Measurements from ENCODE around the gene NLGN1.

The NLGN1 gene

DNA sequence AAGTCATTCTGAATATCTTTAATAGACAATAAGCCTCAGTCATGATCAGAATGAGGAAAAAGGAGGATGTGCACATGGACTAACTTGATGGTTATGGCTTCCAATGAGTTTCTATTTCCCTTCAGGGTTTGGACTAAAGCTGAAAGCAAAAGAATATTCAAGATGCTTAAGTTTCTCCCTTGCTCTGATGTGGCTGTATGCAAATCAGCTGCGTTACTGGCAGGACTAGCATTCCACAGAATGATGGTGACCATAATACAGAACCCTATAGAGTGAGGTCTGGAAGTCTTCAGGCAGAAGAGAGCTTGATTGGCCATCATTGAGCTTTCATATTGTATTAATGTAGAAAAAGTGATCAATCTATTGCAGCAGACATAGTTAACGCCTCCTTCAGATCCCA is 466.0 kb downstream of the NLGN1 start:
- DNase-seq: no peak

- no peak for DNase-seq
Observed at GRCh38 chr3:173865900-173866498, 468.5 kb downstream of the NLGN1 start.

GRCh38 chr3:173869766-173870165 is 472.2 kb downstream of the NLGN1 start:
- no peak for DNase-seq

- DNase-seq: no peak
Observed at GRCh38 chr3:173870976-173871375, 473.4 kb downstream of the NLGN1 start.

DNA sequence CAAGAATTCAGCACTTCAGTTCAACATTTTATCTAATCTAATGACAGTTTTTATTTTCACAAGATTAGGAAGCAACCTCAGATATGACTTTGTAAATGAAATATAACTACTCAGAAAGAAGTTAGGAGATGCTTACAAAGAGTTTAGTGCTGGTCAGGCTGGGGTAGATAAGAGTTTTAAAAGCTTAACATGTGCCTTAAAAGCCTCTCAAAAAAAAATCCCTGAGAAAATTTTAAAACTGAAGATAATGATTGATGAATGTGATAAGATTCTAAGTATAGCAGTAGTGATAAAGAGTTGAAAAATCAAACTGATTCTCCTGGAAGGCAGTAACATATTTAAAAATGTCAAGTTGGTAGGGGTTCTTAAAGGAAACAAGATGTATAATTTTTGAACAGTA is 478.2 kb downstream of the NLGN1 start:
- DNase-seq: no peak

DNA sequence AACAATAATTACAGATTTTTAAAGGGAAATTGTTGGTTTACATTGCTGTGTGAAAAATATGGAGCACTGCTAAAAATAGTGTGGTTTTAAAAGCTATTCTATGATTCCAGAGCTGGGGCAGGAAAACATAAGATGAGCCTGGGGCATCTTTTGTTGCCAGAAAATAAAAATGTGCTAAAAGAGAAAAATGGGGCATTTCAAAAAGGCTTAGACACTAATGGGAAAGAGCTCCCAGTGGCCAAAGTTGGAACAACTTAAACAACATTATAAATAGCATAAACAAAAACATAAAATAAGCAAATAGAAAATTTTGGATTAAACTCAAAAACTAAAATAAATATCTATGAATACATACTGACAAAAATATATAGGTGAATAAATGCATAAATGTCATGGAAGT is 478.9 kb downstream of the NLGN1 start:
- no peak for DNase-seq

DNA sequence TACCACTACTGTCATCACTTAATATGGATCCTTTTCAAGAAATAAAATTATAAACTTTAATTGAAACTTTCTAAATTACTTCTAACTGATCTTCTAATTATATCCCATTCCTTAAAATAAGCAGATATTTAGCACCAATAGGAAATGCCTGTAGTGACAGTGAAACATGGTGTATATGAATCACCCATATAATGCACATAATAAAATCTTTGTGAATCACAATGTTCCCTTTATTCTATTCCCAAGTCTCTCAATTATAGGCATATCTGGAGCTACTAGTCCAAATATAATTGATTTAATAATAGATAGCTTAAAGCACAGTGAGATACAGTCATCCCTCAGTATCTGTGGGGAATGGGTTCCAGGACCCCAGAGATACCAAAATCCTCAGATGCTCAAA is 490.3 kb downstream of the NLGN1 start:
- no peak for DNase-seq

DNA sequence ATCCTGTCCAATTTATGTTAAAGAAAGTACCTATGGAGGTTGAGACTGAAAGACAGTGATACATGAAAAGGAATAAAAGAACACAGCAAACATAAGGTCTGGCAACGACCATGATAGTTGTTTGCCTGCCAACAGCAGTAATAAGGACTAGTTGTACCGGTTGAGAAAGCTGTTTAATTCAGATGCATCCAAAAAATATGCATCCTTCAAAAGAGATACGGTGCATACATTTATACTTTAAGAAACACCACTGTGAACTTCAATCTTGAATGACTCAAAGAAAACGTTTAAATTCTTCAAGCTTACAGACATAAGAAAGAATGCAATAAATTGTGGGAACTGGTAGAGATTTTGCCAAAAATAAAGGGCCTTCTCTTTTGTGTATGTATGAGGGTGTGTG is 492.1 kb downstream of the NLGN1 start:
- DNase-seq: no peak

DNA sequence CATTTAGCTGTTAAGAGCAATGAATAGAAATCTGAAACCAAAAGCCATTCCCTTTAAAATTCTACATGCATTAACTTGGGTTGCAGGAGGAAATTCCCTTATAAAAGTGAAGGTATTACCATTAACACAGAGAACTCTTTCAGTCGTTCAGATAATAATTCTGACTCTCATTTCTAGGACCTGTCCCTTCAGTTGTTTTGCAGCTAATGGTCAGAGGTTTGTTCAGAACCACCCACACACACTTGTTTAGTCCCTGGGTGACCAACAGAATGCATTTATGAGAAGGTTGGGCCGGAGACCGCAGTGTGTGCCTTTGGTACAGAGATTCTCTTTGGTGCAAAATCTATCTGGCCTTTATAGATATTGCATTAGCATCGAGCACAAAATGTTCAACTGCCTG is 492.5 kb downstream of the NLGN1 start:
- DNase-seq: no peak

GRCh38 chr3:173891272-173892100 is 493.9 kb downstream of the NLGN1 start:
- no peak for DNase-seq

- DNase-seq: no peak
Observed at GRCh38 chr3:173892547-173892946, 495.0 kb downstream of the NLGN1 start.

GRCh38 chr3:173893066-173893465 is 495.5 kb downstream of the NLGN1 start:
- no peak for DNase-seq

DNA sequence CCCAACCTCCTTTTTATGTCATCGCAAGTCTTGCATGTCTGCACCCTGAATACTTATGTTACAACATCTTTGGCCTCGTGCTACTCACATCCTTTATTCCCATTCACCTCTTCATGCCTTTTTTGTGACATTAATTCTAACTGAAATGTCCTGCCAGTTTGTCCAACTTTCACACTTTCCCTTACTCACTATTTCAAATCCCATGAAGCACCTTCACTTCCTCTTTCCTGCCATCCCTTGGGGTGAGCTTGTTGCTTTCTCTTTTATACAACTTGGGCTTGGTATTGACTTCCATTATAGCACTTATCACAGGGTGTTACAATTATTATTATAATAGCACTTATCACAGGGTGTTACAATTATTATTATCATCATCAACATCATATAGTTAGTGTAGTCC is 496.3 kb downstream of the NLGN1 start:
- no peak for DNase-seq

GRCh38 chr3:173897631-173898030 is 500.1 kb downstream of the NLGN1 start:
- no peak for DNase-seq

GRCh38 chr3:173901649-173902048 is 504.1 kb downstream of the NLGN1 start:
- no peak for DNase-seq

GRCh38 chr3:173902401-173902800 is 504.9 kb downstream of the NLGN1 start:
- no peak for DNase-seq

GRCh38 chr3:173902871-173903270 is 505.3 kb downstream of the NLGN1 start:
- DNase-seq: no peak

- no peak for DNase-seq
Observed at GRCh38 chr3:173905381-173905780, 507.8 kb downstream of the NLGN1 start.

DNA sequence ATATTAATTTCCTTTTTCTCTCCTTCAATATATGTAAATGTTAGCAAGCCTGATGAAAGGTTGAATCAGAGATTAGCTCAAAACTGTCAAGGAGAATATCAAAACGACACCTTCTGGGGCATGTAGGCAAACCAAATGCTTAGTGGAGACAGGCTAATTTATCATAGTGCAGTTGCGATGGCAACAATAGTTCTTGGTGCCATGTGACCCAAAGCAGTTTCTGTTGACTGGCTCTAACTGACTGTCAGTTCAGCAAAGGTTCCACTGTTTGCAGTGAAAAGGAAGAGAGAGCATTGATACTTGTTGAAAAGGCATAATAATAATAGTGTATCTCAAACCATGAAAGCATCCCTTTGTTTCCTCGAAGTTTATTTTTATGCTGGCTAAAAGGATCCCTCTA is 513.9 kb downstream of the NLGN1 start:
- DNase-seq: peak; percentile 16

- no peak for DNase-seq
Observed at GRCh38 chr3:173912126-173912525, 514.6 kb downstream of the NLGN1 start.

DNA sequence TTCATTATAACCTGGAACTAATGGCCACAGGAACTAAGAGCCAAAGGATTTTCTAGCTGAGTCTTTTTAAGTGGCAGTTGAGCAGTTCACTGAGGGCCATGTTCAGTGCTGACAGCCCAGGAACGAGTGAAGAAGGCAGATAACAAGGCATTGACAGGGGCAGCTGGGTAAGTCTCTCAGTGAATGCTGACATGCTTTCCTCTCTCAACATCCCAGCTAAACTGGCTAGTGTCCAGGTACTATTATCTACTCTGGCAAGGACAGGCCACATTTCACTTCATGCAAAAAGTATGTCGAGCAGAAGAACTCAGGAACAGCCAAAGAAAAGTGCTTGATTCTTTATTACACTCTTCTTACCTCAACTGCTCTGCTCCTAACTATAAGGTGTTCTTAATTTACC is 515.9 kb downstream of the NLGN1 start:
- DNase-seq: no peak

DNA sequence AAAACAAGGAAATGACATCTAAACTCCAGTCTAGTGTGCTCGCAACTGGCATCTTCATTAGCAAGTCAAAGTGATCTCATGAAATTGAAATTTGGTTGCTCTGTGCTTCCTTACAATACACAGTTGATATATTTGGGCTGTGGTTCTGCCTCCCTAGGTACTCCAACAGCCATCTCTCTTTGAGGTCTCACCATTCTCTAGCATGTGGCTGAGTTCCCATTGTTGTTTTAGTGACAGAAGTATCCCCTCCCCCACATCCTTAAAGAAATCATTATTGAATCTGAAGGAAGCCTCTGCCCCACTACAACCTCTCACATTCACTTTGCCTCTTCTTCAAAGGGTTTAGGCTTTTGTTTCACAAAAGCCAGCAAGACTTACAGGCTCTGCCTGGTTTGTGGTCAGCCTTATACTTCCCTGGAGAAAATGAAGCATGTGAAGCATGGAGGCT is 516.5 kb downstream of the NLGN1 start:
- DNase-seq: no peak

- no peak for DNase-seq
Observed at GRCh38 chr3:173916799-173917198, 519.3 kb downstream of the NLGN1 start.

- DNase-seq: no peak
Observed at GRCh38 chr3:173920386-173920785, 522.8 kb downstream of the NLGN1 start.

DNA sequence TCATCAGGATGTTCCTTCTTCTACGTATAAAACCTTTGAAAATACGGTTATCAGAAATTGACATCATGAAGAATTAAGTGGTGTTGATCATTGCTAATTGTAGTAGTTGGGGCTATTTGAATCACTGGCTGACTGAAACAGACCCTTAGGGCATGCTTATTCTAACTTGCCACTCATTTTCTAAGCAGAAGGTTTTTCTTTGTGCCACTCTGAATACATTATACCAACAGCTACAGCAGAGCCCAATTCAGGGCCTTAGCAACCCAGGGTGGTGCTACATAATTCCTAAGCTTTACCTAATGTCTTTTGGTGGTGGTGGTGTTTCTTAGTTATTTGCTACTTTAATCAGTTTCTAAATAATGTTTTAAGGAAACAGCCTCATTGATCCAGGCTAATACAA is 524.2 kb downstream of the NLGN1 start:
- no peak for DNase-seq
